H9 (cell line): ENCODE data around the gene FOS. TPM values are rescaled to one million over a fixed set of nuclear protein-coding genes. Genes with fewer than 3 reads are reported as not detected.

Experiments
- DNase-seq: peaks from one replicate; pipeline ENCODE4 v3.0.0-alpha.2; 2017
- H2AFZ ChIP-seq: one replicate; pipeline ENCODE4 v1.6.1; 2013; ENCODE audit warnings: mild to moderate bottlenecking, low read length, control low read depth, moderate library complexity
- H2AK5ac ChIP-seq: 2 replicates; pipeline ENCODE4 v1.6.1; 2013; ENCODE audit warnings: low read length, control low read depth, mixed read lengths; ENCODE audit not compliant: insufficient read length
- H2BK120ac ChIP-seq: one replicate; pipeline ENCODE4 v1.6.1; 2013; ENCODE audit warnings: low read depth, mild to moderate bottlenecking, low read length, control low read depth, inconsistent platforms; ENCODE audit not compliant: poor library complexity, severe bottlenecking
- H2BK12ac ChIP-seq: 2 replicates; pipeline ENCODE4 v1.6.1; 2013; ENCODE audit warnings: low read length, control low read depth, mixed read lengths, low read depth; ENCODE audit not compliant: insufficient read length
- H2BK15ac ChIP-seq: 2 replicates; pipeline ENCODE4 v1.6.1; 2013; ENCODE audit warnings: low read depth, low read length, control low read depth
- H2BK20ac ChIP-seq: one replicate; pipeline ENCODE4 v1.6.1; 2013; ENCODE audit warnings: low read depth, mild to moderate bottlenecking, low read length, control low read depth, inconsistent platforms; ENCODE audit not compliant: poor library complexity, severe bottlenecking
- H2BK5ac ChIP-seq: 2 replicates; pipeline ENCODE4 v1.6.1; 2013; ENCODE audit warnings: low read length, control low read depth, mixed read lengths; ENCODE audit not compliant: insufficient read length
- H3K14ac ChIP-seq: 2 replicates; pipeline ENCODE4 v1.6.1; 2013; ENCODE audit warnings: low read length, control low read depth; ENCODE audit not compliant: insufficient read depth
- H3K18ac ChIP-seq: 2 replicates; pipeline ENCODE4 v1.6.1; 2013; ENCODE audit warnings: low read depth, mild to moderate bottlenecking, mixed read lengths, low read length, control low read depth; ENCODE audit not compliant: insufficient read length
- H3K23ac ChIP-seq: 2 replicates; pipeline ENCODE4 v1.6.1; 2013; ENCODE audit warnings: low read length, control low read depth, mixed read lengths, low read depth; ENCODE audit not compliant: insufficient read length
- H3K23me2 ChIP-seq: 2 replicates; pipeline ENCODE4 v1.6.1; 2013; ENCODE audit warnings: low read depth, mild to moderate bottlenecking, mixed read lengths, low read length, control low read depth; ENCODE audit not compliant: insufficient read length, poor library complexity, severe bottlenecking
- H3K27ac ChIP-seq: 2 replicates; pipeline ENCODE4 v1.5.1; 2013; ENCODE audit warnings: low read length, control low read depth, mixed read lengths, low read depth; ENCODE audit not compliant: insufficient read length
- H3K27me3 ChIP-seq: 2 replicates; pipeline ENCODE4 v1.6.1; 2013; ENCODE audit warnings: low read length, control low read depth, inconsistent platforms; ENCODE audit not compliant: insufficient read depth
- H3K4ac ChIP-seq: 2 replicates; pipeline ENCODE4 v1.6.1; 2013; ENCODE audit warnings: low read depth, mild to moderate bottlenecking, control low read depth, inconsistent platforms, low read length, moderate library complexity
- H3K4me1 ChIP-seq: 2 replicates; pipeline ENCODE4 v1.6.1; 2013; ENCODE audit warnings: low read length, control low read depth, inconsistent platforms; ENCODE audit not compliant: insufficient read depth
- H3K4me2 ChIP-seq: 2 replicates; pipeline ENCODE4 v1.6.1; 2013; ENCODE audit warnings: low read length, control low read depth, mixed read lengths; ENCODE audit not compliant: insufficient read length, insufficient read depth
- H3K56ac ChIP-seq: 2 replicates; pipeline ENCODE4 v1.6.1; 2013; ENCODE audit warnings: low read depth, mild to moderate bottlenecking, mixed read lengths, low read length, control low read depth; ENCODE audit not compliant: insufficient read length
- H3K79me1 ChIP-seq: 2 replicates; pipeline ENCODE4 v1.6.1; 2013; ENCODE audit warnings: low read depth, mild to moderate bottlenecking, moderate library complexity, low read length, control low read depth, inconsistent platforms; ENCODE audit not compliant: insufficient read depth, poor library complexity, severe bottlenecking
- H3K79me2 ChIP-seq: 2 replicates; pipeline ENCODE4 v1.6.1; 2013; ENCODE audit warnings: low read length, control low read depth, inconsistent platforms; ENCODE audit not compliant: insufficient read depth
- H3K9ac ChIP-seq: 2 replicates; pipeline ENCODE4 v1.6.1; 2013; ENCODE audit warnings: low read length, control low read depth, mixed read lengths; ENCODE audit not compliant: insufficient read length; ENCODE audit errors: extremely low read depth
- H3K9me3 ChIP-seq: one replicate; pipeline ENCODE4 v1.6.1; 2013; ENCODE audit warnings: low read depth, low read length, inconsistent platforms; ENCODE audit not compliant: control insufficient read depth
- H3T11ph ChIP-seq: one replicate; pipeline ENCODE4 v1.6.1; 2013; ENCODE audit warnings: mild to moderate bottlenecking, low read length, control low read depth, inconsistent platforms
- H4K20me1 ChIP-seq: one replicate; pipeline ENCODE4 v1.6.1; 2013; ENCODE audit not compliant: control insufficient read depth, insufficient read length, insufficient read depth
- H4K5ac ChIP-seq: 2 replicates; pipeline ENCODE4 v1.6.1; 2013; ENCODE audit warnings: low read depth, mild to moderate bottlenecking, mixed read lengths, low read length, control low read depth; ENCODE audit not compliant: insufficient read length
- H4K8ac ChIP-seq: replicated peaks from 2 replicates; pipeline ENCODE4 v1.6.1; 2013; ENCODE audit warnings: low read length, control low read depth, mixed read lengths, low read depth; ENCODE audit not compliant: insufficient read length
- H4K91ac ChIP-seq: 2 replicates; pipeline ENCODE4 v1.6.1; 2013; ENCODE audit warnings: low read depth, mild to moderate bottlenecking, moderate library complexity, mixed read lengths, low read length, control low read depth; ENCODE audit not compliant: insufficient read length
- H3K27ac Mint-ChIP-seq, 3 experiments: 2 replicates in 2 of 3; 3 replicates in 1 of 3; pipeline ENCODE4 v1.8.0; 2020 to 2021; ENCODE audit warnings: mixed read lengths in 3 of 3, mild to moderate bottlenecking in 1 of 3, moderate library complexity in 1 of 3
- H3K27me3 Mint-ChIP-seq: 2 replicates; pipeline ENCODE4 v1.8.0; 2021; ENCODE audit warnings: low read depth, mild to moderate bottlenecking, moderate library complexity, mixed read lengths
- H3K36me3 Mint-ChIP-seq, 3 experiments: 2 replicates in 2 of 3; 3 replicates in 1 of 3; pipeline ENCODE4 v1.8.0; 2020 to 2021; ENCODE audit warnings: low read depth in 3 of 3, mixed read lengths in 3 of 3; ENCODE audit not compliant: insufficient read depth in 1 of 3
- H3K4me1 Mint-ChIP-seq, 2 experiments: 2 replicates each; pipeline ENCODE4 v1.8.0; 2020; ENCODE audit warnings: mixed read lengths in 2 of 2
- H3K4me3 Mint-ChIP-seq, 2 experiments: 2 replicates in 1 of 2; 3 replicates in 1 of 2; pipeline ENCODE4 v1.8.0; 2020 to 2021; ENCODE audit warnings: mild to moderate bottlenecking in 2 of 2, mixed read lengths in 2 of 2, moderate library complexity in 1 of 2
- H3K9me3 Mint-ChIP-seq, 2 experiments: 2 replicates in 1 of 2; 3 replicates in 1 of 2; pipeline ENCODE4 v1.8.0; 2020; ENCODE audit warnings: mild to moderate bottlenecking in 2 of 2, mixed read lengths in 2 of 2, moderate library complexity in 1 of 2
- WGBS: extraction: QIAGEN DNeasy Blood & Tissue Kit; methylation state at CpG from one replicate; pipeline ENCODE4 v1.1.7; 2013; ENCODE audit warnings: missing lambda C conversion rate, low lambda C conversion rate, mixed read lengths; ENCODE audit not compliant: insufficient read length; ENCODE audit errors: extremely low coverage; 5-methylcytosine and 5-hydroxymethylcytosine counted together
- total RNA-seq: library from RNA; stranded (reverse); gene quantifications from 2 replicates; pipeline ENCODE4 v1.2.1, GENCODE V29; 2021
- TF ChIP-seq, protein P1 (sequence below): fragments of 200-600 bp; sonication (generic); conservative IDR thresholded peaks from 3 replicates; pipeline ENCODE4 v1.8.0; 2021; ENCODE audit warnings: antibody characterized with exemption, mild to moderate bottlenecking

Gene FOS
- total RNA-seq, 1 experiment from 2014 or later, result 33.9 TPM

GRCh38 chr14:75317148-75317547 lies 38.5 kb downstream of the FOS start:
- H3T11ph ChIP-seq, result no peak overlapping the region
- H3K14ac ChIP-seq, result no peak overlapping the region
- Mint-ChIP-seq H3K9me3 (no peaks in the 10 kb centered on the region), H3K27ac (no peak overlapping the region), H3K27me3 (peaks cover 2% of the 10 kb centered on the region), H3K4me1 (peaks cover 0 to 5% of the 10 kb centered on the region in 2 experiments; a peak in 1 of 4 replicates), H3K4me3 (no peak overlapping the region; a peak in 1 of 5 replicates), H3K36me3 (no peaks in the 10 kb centered on the region)
- no peaks in the 10 kb centered on the region for H3K9me3 ChIP-seq
- no peak overlapping the region for H3K18ac ChIP-seq
- H4K5ac ChIP-seq, result no peak overlapping the region
- H3K4me2 ChIP-seq, result no peak overlapping the region
- H3K4ac ChIP-seq, result no peak overlapping the region
- no peak overlapping the region for H2BK15ac ChIP-seq
- H3K79me2 ChIP-seq, result no peaks in the 10 kb centered on the region
- H2BK20ac ChIP-seq, result no peak overlapping the region
- no peaks in the 10 kb centered on the region for H3K27me3 ChIP-seq
- H4K20me1 ChIP-seq, result no peaks in the 10 kb centered on the region
- no peak overlapping the region for H3K23ac ChIP-seq
- TF ChIP-seq, protein P1, sequence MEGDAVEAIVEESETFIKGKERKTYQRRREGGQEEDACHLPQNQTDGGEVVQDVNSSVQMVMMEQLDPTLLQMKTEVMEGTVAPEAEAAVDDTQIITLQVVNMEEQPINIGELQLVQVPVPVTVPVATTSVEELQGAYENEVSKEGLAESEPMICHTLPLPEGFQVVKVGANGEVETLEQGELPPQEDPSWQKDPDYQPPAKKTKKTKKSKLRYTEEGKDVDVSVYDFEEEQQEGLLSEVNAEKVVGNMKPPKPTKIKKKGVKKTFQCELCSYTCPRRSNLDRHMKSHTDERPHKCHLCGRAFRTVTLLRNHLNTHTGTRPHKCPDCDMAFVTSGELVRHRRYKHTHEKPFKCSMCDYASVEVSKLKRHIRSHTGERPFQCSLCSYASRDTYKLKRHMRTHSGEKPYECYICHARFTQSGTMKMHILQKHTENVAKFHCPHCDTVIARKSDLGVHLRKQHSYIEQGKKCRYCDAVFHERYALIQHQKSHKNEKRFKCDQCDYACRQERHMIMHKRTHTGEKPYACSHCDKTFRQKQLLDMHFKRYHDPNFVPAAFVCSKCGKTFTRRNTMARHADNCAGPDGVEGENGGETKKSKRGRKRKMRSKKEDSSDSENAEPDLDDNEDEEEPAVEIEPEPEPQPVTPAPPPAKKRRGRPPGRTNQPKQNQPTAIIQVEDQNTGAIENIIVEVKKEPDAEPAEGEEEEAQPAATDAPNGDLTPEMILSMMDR, result no peak
- H4K91ac ChIP-seq, result no peak overlapping the region
- no peaks in the 10 kb centered on the region for H3K23me2 ChIP-seq
- no peak overlapping the region for H2BK120ac ChIP-seq
- WGBS, result no CpG with 5 or more reads among the region's 4 CpGs
- no peak overlapping the region for H2BK5ac ChIP-seq
- no peak overlapping the region for H4K8ac ChIP-seq
- no peaks in the 10 kb centered on the region for H3K4me1 ChIP-seq
- DNase-seq, result no peak
- no peaks in the 10 kb centered on the region for H3K79me1 ChIP-seq
- H2AK5ac ChIP-seq, result no peak overlapping the region
- no peak overlapping the region for H3K9ac ChIP-seq
- no peak overlapping the region for H2AFZ ChIP-seq
- H2BK12ac ChIP-seq, result no peak overlapping the region
- H3K27ac ChIP-seq, result no peak overlapping the region
- H3K56ac ChIP-seq, result no peak overlapping the region
